GM18520 (cell line): ENCODE results near the gene PTPRB.

Experiments used
- ATAC-seq: cut with Tn5 transposase; IDR thresholded peaks from one replicate; pipeline ENCODE4 v1.9.1; 2021; ENCODE audit not compliant: unreplicated experiment

Gene PTPRB

DNA sequence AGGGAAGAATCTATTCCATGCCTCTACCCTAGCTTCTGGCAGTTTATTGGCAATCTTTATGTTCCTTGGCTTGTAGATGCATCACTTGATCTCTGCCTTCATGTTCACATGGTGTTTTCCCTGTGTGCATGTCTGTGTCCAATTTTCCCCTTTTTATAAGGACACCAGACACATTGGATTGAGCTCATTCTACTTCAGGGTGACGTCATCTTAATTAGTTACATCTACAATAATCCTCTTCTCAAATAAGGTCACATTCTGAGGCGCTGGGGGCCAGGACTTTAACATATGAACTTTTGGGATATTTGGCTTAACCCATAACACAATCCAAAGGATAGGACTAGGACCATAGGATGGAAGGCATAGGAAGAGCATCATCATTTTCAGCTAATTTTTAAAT is 169.8 kb downstream of the PTPRB start:
- no peak for ATAC-seq

DNA sequence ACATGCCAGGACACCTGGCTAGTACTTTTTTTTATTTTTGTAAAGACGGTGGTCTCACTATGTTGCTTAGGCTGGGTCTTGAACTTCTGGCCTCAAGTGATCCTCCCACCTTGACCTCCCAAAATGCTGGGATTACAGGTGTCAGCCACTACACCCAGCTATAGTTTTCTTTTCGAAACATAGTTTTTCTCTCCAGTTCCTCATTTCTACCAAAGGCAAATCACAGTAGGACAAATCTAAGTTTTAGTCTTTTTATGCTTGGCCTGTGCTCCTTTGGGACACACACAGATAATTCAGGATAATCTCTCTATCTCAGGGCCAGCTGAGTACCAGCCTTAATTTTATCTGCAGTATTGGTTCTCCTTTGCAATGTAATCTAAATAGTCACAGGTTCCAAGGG is 170.5 kb downstream of the PTPRB start:
- ATAC-seq = no peak
